Measurements from ENCODE around the gene HACD1.

Gene HACD1

GRCh38 chr10:17626656-17627055, 9.5 kb upstream of the HACD1 start:
- DNase-seq (ENCODE audit: low spot score) = no peak
- in situ Hi-C loops (cut with MboI; ENCODE audit: low pct_unique_long_range_greater_than_20kb, low sequenced_read_pairs, unreplicated experiment) = no loop called here
- TF ChIP-seq CTCF (IDR thresholded peaks at IDR 0.05; ENCODE audit: extremely low read depth, insufficient read depth, missing control alignments) = no peak

GRCh38 chr10:17624996-17625395, 7.8 kb upstream of the HACD1 start:
- no peak for TF ChIP-seq CTCF (IDR thresholded peaks at IDR 0.05; ENCODE audit: extremely low read depth, insufficient read depth, missing control alignments)
- in situ Hi-C loops (cut with MboI; ENCODE audit: low pct_unique_long_range_greater_than_20kb, low sequenced_read_pairs, unreplicated experiment) = loop anchor here (25.0 kb wide), 2 partner anchors 487 to 612 kb away; no protein-coding TSS in a partner anchor
- no peak for DNase-seq (ENCODE audit: low spot score)

- no peak for TF ChIP-seq CTCF (IDR thresholded peaks at IDR 0.05; ENCODE audit: extremely low read depth, insufficient read depth, missing control alignments)
- in situ Hi-C loops (cut with MboI; ENCODE audit: low pct_unique_long_range_greater_than_20kb, low sequenced_read_pairs, unreplicated experiment) = loop anchor here (25.0 kb wide), 2 partner anchors 490 to 615 kb away; no protein-coding TSS in a partner anchor
- DNase-seq (ENCODE audit: low spot score) = no peak
Measured at GRCh38 chr10:17622061-17622460, 4.9 kb upstream of the HACD1 start.

- DNase-seq (ENCODE audit: low spot score) = peak; percentile 58
- TF ChIP-seq CTCF (IDR thresholded peaks at IDR 0.05; ENCODE audit: extremely low read depth, insufficient read depth, missing control alignments) = no peak
- in situ Hi-C loops (cut with MboI; ENCODE audit: low pct_unique_long_range_greater_than_20kb, low sequenced_read_pairs, unreplicated experiment) = loop anchor here (10.0 to 25.0 kb wide), 3 partner anchors 118 to 621 kb away; no protein-coding TSS in a partner anchor
Measured at GRCh38 chr10:17616403-17617030, 657 bp downstream of the HACD1 start.

GRCh38 chr10:17609523-17610079, 7.6 kb downstream of the HACD1 start:
- TF ChIP-seq CTCF (IDR thresholded peaks at IDR 0.05; ENCODE audit: extremely low read depth, insufficient read depth, missing control alignments) = no peak
- in situ Hi-C loops (cut with MboI; ENCODE audit: low pct_unique_long_range_greater_than_20kb, low sequenced_read_pairs, unreplicated experiment) = loop anchor here (10.0 to 25.0 kb wide), 3 partner anchors 125 to 628 kb away; no protein-coding TSS in a partner anchor
- no peak for DNase-seq (ENCODE audit: low spot score)

GRCh38 chr10:17607603-17608332, 9.4 kb downstream of the HACD1 start:
- TF ChIP-seq CTCF (IDR thresholded peaks at IDR 0.05; ENCODE audit: extremely low read depth, insufficient read depth, missing control alignments) = peak; percentile 78
- peak; percentile 57 for DNase-seq (ENCODE audit: low spot score)
- in situ Hi-C loops (cut with MboI; ENCODE audit: low pct_unique_long_range_greater_than_20kb, low sequenced_read_pairs, unreplicated experiment) = loop anchor here (25.0 kb wide), 2 partner anchors 505 to 630 kb away; no protein-coding TSS in a partner anchor

Measured in GM13977 (cell line).